ENCODE results near the gene R3HDM4. TPM values are rescaled to one million over a fixed set of nuclear protein-coding genes. Genes with fewer than 3 reads are reported as not detected.

R3HDM4 gene
- total and polyA plus RNA-seq, 10 donors: 41.0 to 175 (median 89.1) TPM

DNA sequence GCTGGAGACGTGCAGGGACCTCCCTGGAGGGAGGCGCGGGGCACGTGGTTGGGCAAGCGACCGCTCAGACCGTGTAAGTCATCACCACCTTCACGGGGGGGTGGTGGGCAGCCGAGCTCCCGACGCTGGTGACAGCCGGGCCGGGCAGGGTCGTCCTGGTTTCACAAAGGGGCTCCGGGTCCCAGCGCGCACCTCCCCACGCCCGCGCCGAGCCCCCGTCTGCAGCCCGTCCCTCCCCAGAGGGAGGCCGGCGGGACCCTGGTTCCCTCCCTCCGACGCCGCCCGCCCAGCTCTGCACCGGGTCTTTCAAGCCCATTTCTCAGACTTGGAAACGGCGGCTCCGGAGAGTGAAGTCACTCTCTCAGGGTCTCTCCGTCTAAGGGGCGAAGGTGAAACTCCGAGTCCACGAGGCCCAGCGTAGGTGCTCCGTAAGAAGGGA is 12.1 kb upstream of the R3HDM4 start:
- no peak for DNase-seq
- H3K4me1 ChIP-seq: peaks cover 9 to 79% (median 51%) of the 10 kb centered on the region in 6 donors
- 0 to 2% (median 0%) methylated on average over 13 to 39 of the region's 39 CpGs for WGBS, 5 donors

DNA sequence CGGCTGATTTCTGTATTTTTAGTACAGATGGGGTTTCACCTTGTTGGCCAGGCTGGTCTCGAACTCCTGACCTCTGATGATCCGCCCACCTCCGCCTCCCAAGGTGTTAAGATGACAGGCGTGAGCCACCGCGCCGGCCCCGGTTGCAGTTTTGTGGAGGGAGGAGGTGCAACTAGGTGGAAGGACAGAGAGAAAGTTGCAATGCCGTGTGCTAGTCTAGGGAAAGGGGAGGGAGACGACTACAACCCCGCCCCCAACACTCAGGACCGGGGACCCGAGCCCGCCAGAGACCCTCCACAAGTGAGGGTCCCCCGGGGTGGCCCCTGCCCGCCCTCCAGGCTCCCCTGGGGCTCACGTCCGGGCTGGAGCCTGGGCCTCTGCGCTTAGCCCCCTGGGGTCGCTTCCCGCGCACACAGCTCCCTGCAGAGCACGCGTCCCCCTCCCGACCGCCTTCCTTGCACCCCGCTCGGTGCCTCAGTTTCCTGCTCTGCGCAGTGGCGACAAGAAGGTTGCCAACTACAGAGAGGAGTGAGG is 11.6 kb upstream of the R3HDM4 start:
- WGBS, 5 donors: 7 to 19% (median 10%) methylated on average over 12 to 31 of the region's 31 CpGs
- DNase-seq: no peak
- peak overlapping the region; percentile 86 to 98 (median 95) for H3K27ac ChIP-seq

More for the DNA sequence above, 12.1 kb upstream of the R3HDM4 start:
- peaks cover 0 to 14% (median 9%) of the 10 kb centered on the region in 7 donors for H3K27me3 ChIP-seq (replicated peaks in 1 of 7)
- intact Hi-C loops (cut with DNase I; ENCODE audit: low total_unique reads): loop anchor here (2.0 to 10.0 kb wide), 2 partner anchors 58 to 140 kb away; no protein-coding TSS in a partner anchor
- H3K9me3 ChIP-seq: no peaks in the 10 kb centered on the region
- H3K27ac ChIP-seq: peak overlapping the region; percentile 86 to 98 (median 95)
- peaks cover 0 to 15% (median 9%) of the 10 kb centered on the region in 6 donors for H3K36me3 ChIP-seq
- peak overlapping the region; percentile 43 to 90 (median 87) for H3K4me3 ChIP-seq
- TF ChIP-seq POLR2A (IDR thresholded peaks at IDR 0.05): no peak
- no peak for TF ChIP-seq POLR2AphosphoS5 (IDR thresholded peaks at IDR 0.05)
- TF ChIP-seq CTCF (IDR thresholded peaks at IDR 0.05 in 8 of 11, conservative IDR thresholded peaks at IDR 0.05 in 3 of 11): no peak

DNA sequence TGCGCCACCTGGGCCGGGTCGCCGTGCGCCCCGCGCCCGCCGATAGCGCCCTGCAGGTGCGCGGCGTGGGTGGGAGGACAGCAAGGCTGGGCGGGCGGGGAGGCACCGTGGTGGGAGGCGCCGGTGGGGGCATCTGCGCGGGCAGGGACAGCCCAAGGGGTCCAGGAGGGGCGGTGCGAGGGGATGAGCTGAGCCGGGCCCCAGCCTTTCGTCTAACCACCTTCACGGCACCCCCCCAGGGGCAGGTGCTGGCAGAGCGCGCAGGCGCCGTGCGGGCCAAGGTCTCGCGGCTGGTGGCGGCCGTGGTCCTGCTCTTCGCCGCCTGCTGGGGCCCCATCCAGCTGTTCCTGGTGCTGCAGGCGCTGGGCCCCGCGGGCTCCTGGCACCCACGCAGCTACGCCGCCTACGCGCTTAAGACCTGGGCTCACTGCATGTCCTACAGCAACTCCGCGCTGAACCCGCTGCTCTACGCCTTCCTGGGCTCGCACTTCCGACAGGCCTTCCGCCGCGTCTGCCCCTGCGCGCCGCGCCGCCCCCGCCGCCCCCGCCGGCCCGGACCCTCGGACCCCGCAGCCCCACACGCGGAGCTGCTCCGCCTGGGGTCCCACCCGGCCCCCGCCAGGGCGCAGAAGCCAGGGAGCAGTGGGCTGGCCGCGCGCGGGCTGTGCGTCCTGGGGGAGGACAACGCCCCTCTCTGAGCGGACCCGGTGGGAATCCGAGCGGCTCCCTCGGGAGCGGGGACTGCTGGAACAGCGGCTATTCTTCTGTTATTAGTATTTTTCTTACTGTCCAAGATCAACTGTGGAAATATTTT is 7.2 kb upstream of the R3HDM4 start:
- Histone ChIP-seq H3K4me1 (peaks cover 28 to 87% (median 71%) of the 10 kb centered on the region in 6 donors), H3K36me3 (no peaks in the 10 kb centered on the region), H3K9me3 (no peaks in the 10 kb centered on the region), H3K4me3 (peak overlapping the region; percentile 30 to 77 (median 45)), H3K27ac (peak overlapping the region in 7 of 8 donors; percentile 42 to 85 (median 60)), H3K27me3 (replicated peaks in 1 of 7) (peaks cover 7 to 57% (median 44%) of the 10 kb centered on the region in 7 donors)
- WGBS, 5 donors: 1 to 3% (median 2%) methylated on average over 60 to 84 of the region's 84 CpGs
- TF ChIP-seq CTCF (IDR thresholded peaks at IDR 0.05 in 8 of 11, conservative IDR thresholded peaks at IDR 0.05 in 3 of 11) (peak in 2 of 11 experiments; percentile 15 to 28), POLR2AphosphoS5 (IDR thresholded peaks at IDR 0.05) (peak in 2 of 3 donors; percentile 60 to 61), POLR2A (IDR thresholded peaks at IDR 0.05) (no peak)
- DNase-seq: peak; percentile 91
- intact Hi-C loops (cut with DNase I; ENCODE audit: low total_unique reads): loop anchor here (2.0 to 10.0 kb wide), 2 partner anchors 57 to 135 kb away; no protein-coding TSS in a partner anchor

More for the DNA sequence above, 11.6 kb upstream of the R3HDM4 start:
- no peaks in the 10 kb centered on the region for H3K9me3 ChIP-seq
- peaks cover 11 to 79% (median 56%) of the 10 kb centered on the region in 6 donors for H3K4me1 ChIP-seq
- intact Hi-C loops (cut with DNase I; ENCODE audit: low total_unique reads): loop anchor here (2.0 to 10.0 kb wide), 2 partner anchors 58 to 140 kb away; no protein-coding TSS in a partner anchor
- peak overlapping the region; percentile 43 to 90 (median 87) for H3K4me3 ChIP-seq
- H3K36me3 ChIP-seq: peaks cover 0 to 10% (median 4%) of the 10 kb centered on the region in 6 donors
- TF ChIP-seq POLR2AphosphoS5 (IDR thresholded peaks at IDR 0.05) (no peak), CTCF (IDR thresholded peaks at IDR 0.05 in 8 of 11, conservative IDR thresholded peaks at IDR 0.05 in 3 of 11) (no peak), POLR2A (IDR thresholded peaks at IDR 0.05) (no peak)
- peaks cover 2 to 19% (median 13%) of the 10 kb centered on the region in 7 donors for H3K27me3 ChIP-seq (replicated peaks in 1 of 7)
